ENCODE results near the gene DAAM1.

- TF ChIP-seq CTCF (IDR thresholded peaks at IDR 0.05) = no peak
- no peak for TF ChIP-seq EZH2 (IDR thresholded peaks at IDR 0.05; ENCODE audit: borderline replicate concordance, insufficient read depth, low read depth, low read length, poor library complexity, severe bottlenecking)
These were observed 167.8 kb downstream of the DAAM1 start for GRCh38 chr14:59356312-59356711.
